PC-3 (cell line): ENCODE data around the gene GOT2.

Experiments used
- CTCF ChIP-seq: fragments of 300-600 bp; sonication (generic); conservative IDR thresholded peaks from 2 replicates; pipeline ENCODE4 v1.5.1; 2017; ENCODE audit warnings: antibody characterized with exemption, low read depth, mild to moderate bottlenecking, low read length
- EZH2phosphoT487 ChIP-seq: fragments of 300-600 bp; sonication (generic); IDR thresholded peaks from 2 replicates; pipeline ENCODE4 v1.6.1; 2018; ENCODE audit warnings: mild to moderate bottlenecking, antibody characterized with exemption, low read length, borderline replicate concordance

- TF ChIP-seq EZH2phosphoT487 (no peak), CTCF (no peak)
These were observed 54.4 kb downstream of the GOT2 start for GRCh38 chr16:58679763-58680162.
